GM23248 (cell line): ENCODE data around the gene HLA-B.

Source experiments
- EZH2 ChIP-seq: fragments of 200-600 bp; sonication (generic); IDR thresholded peaks from 2 replicates; pipeline ENCODE4 v1.6.1; 2018; ENCODE audit warnings: antibody characterized with exemption, mild to moderate bottlenecking; ENCODE audit not compliant: insufficient read depth, poor library complexity, severe bottlenecking
- EZH2phosphoT487 ChIP-seq: fragments of 200-600 bp; sonication (generic); IDR thresholded peaks from 2 replicates; pipeline ENCODE4 v1.6.1; 2018; ENCODE audit warnings: antibody characterized with exemption, moderate library complexity, mild to moderate bottlenecking, low read depth; ENCODE audit not compliant: insufficient read depth

GRCh38 chr6:31309641-31310040 lies 47.3 kb downstream of the HLA-B start:
- no peak for TF ChIP-seq EZH2
- TF ChIP-seq EZH2phosphoT487, result no peak
